DMS79 (cell line): ENCODE results near the gene STAB1.

Experiments
- DNase-seq: peaks from one replicate; lab custom pipeline; 2025; lab: John Stamatoyannopoulos, UW

STAB1 gene

GRCh38 chr3:52563984-52564383, 68.8 kb downstream of the STAB1 start:
- DNase-seq = no peak

- DNase-seq = no peak
These were observed 72.9 kb downstream of the STAB1 start for GRCh38 chr3:52568069-52568468.

GRCh38 chr3:52570076-52570475, 74.9 kb downstream of the STAB1 start:
- DNase-seq = no peak

GRCh38 chr3:52572221-52572620, 77.1 kb downstream of the STAB1 start:
- DNase-seq = no peak
